Endodermal cell (in vitro differentiated cells): Measurements from ENCODE around the gene SLC35D3. TPM values are rescaled to one million over a fixed set of nuclear protein-coding genes. Genes with fewer than 3 reads are reported as not detected.
A peak's percentile ranks its signal among the peaks of the same experiment; 100 is the strongest.

Experiments used
- DNase-seq: peaks from one replicate; pipeline ENCODE4 v3.0.0-alpha.2; 2017
- H3K27ac ChIP-seq: 2 replicates; pipeline ENCODE4 v1.5.1; 2013; ENCODE audit warnings: mild to moderate bottlenecking, low read depth, low read length, moderate library complexity
- H3K27me3 ChIP-seq: 2 replicates; pipeline ENCODE4 v1.6.1; 2013; ENCODE audit warnings: mild to moderate bottlenecking, low read length, moderate library complexity; ENCODE audit not compliant: insufficient read depth, control insufficient read depth, poor library complexity, severe bottlenecking
- H3K36me3 ChIP-seq: 2 replicates; pipeline ENCODE4 v1.7.0; 2013; ENCODE audit warnings: mild to moderate bottlenecking, low read length, moderate library complexity; ENCODE audit not compliant: control insufficient read depth, insufficient read depth
- H3K4me1 ChIP-seq: one replicate; pipeline ENCODE4 v1.7.0; 2013; ENCODE audit warnings: low read length; ENCODE audit not compliant: control insufficient read depth, insufficient read depth
- H3K4me3 ChIP-seq: 2 replicates; pipeline ENCODE4 v1.5.1; 2013; ENCODE audit warnings: mild to moderate bottlenecking, low read length, moderate library complexity
- H3K9ac ChIP-seq: 2 replicates; pipeline ENCODE4 v1.6.1; 2013; ENCODE audit warnings: mild to moderate bottlenecking, low read length, moderate library complexity; ENCODE audit not compliant: poor library complexity, severe bottlenecking; ENCODE audit errors: extremely low read depth
- H3K9me3 ChIP-seq: 2 replicates; pipeline ENCODE4 v1.6.1; 2013; ENCODE audit warnings: mild to moderate bottlenecking, low read length, moderate library complexity; ENCODE audit not compliant: control insufficient read depth
- H3K27ac Mint-ChIP-seq: 2 replicates; pipeline ENCODE4 v1.8.0; 2020; ENCODE audit warnings: mixed read lengths
- H3K27me3 Mint-ChIP-seq: 2 replicates; pipeline ENCODE4 v1.8.0; 2021; ENCODE audit warnings: mild to moderate bottlenecking, mixed read lengths; ENCODE audit not compliant: insufficient read depth
- H3K36me3 Mint-ChIP-seq: 2 replicates; pipeline ENCODE4 v1.8.0; 2020; ENCODE audit warnings: low read depth, mixed read lengths
- H3K4me1 Mint-ChIP-seq: 2 replicates; pipeline ENCODE4 v1.8.0; 2020; ENCODE audit warnings: mixed read lengths
- H3K4me3 Mint-ChIP-seq: 2 replicates; pipeline ENCODE4 v1.8.0; 2020; ENCODE audit warnings: mild to moderate bottlenecking, moderate library complexity, mixed read lengths
- H3K9me3 Mint-ChIP-seq: 2 replicates; pipeline ENCODE4 v1.8.0; 2020; ENCODE audit warnings: mild to moderate bottlenecking, mixed read lengths
- CTCF ChIP-seq: fragments of 200-600 bp; sonication (generic); conservative IDR thresholded peaks from 2 replicates; pipeline ENCODE4 v1.5.0; 2021; ENCODE audit warnings: antibody characterized with exemption, mild to moderate bottlenecking
- WGBS, 2 experiments: methylation state at CpG; one replicate each; pipeline versions ENCODE4 v1.1.5 to v1.1.7; 2013; ENCODE audit warnings: missing lambda C conversion rate in 2 of 2, mixed read lengths in 1 of 2; ENCODE audit not compliant: insufficient coverage in 1 of 2, insufficient read length in 1 of 2; 5-methylcytosine and 5-hydroxymethylcytosine counted together
- total RNA-seq, 2 donors: library from RNA; stranded (reverse); fragmentation: NEBNext Ultra II Directional in 1 of 2; extraction: Animal tissue kit (Norgen Biotek cat#: 25700) in 1 of 2; gene quantifications; 2 replicates in 1 of 2; 3 replicates in 1 of 2; pipeline ENCODE4 v1.2.1, GENCODE V29; 2021

The SLC35D3 gene
- total RNA-seq, 2 donors from 2014 or later = 0.44 TPM; not detected in 1

- no peaks in the 10 kb centered on the region for H3K9me3 ChIP-seq
- H3K9ac ChIP-seq = no peak overlapping the region
- 90 to 94% methylated on average over 2 of the region's 2 CpGs for WGBS, 2 experiments
- Mint-ChIP-seq H3K9me3 (no peaks in the 10 kb centered on the region), H3K4me3 (no peak overlapping the region), H3K36me3 (no peaks in the 10 kb centered on the region), H3K4me1 (peaks cover 2% of the 10 kb centered on the region), H3K27me3 (peaks cover 9% of the 10 kb centered on the region), H3K27ac (no peak overlapping the region)
- H3K4me3 ChIP-seq = no peak overlapping the region
- DNase-seq = no peak
- no peak overlapping the region for H3K27ac ChIP-seq
- H3K27me3 ChIP-seq = no peaks in the 10 kb centered on the region
- no peaks in the 10 kb centered on the region for H3K36me3 ChIP-seq
- TF ChIP-seq CTCF = no peak
- no peaks in the 10 kb centered on the region for H3K4me1 ChIP-seq
Observed at GRCh38 chr6:136932599-136932998, 10.5 kb downstream of the SLC35D3 start.

- Histone ChIP-seq H3K36me3 (no peaks in the 10 kb centered on the region), H3K27me3 (no peaks in the 10 kb centered on the region), H3K9ac (no peak overlapping the region), H3K4me3 (no peak overlapping the region), H3K27ac (no peak overlapping the region), H3K4me1 (no peaks in the 10 kb centered on the region), H3K9me3 (no peaks in the 10 kb centered on the region)
- WGBS, 2 experiments = 92% methylated on average over 1 of the region's 1 CpG; no CpG with 5 or more reads in 1 of the 2 experiments
- no peak for TF ChIP-seq CTCF
- Mint-ChIP-seq H3K27ac (no peak overlapping the region), H3K9me3 (peaks cover 15% of the 10 kb centered on the region), H3K36me3 (peaks cover 3% of the 10 kb centered on the region), H3K4me3 (no peak overlapping the region), H3K4me1 (peaks cover 11% of the 10 kb centered on the region), H3K27me3 (no peaks in the 10 kb centered on the region)
- DNase-seq = peak; percentile 1
Observed at GRCh38 chr6:136945072-136945471, 23.0 kb downstream of the SLC35D3 start.

GRCh38 chr6:136945711-136946121 is 23.6 kb downstream of the SLC35D3 start:
- Mint-ChIP-seq H3K4me3 (no peak overlapping the region), H3K9me3 (peaks cover 15% of the 10 kb centered on the region), H3K27ac (no peak overlapping the region), H3K27me3 (no peaks in the 10 kb centered on the region), H3K36me3 (peaks cover 3% of the 10 kb centered on the region), H3K4me1 (peaks cover 11% of the 10 kb centered on the region)
- Histone ChIP-seq H3K4me3 (no peak overlapping the region), H3K27ac (no peak overlapping the region), H3K27me3 (no peaks in the 10 kb centered on the region), H3K36me3 (no peaks in the 10 kb centered on the region), H3K4me1 (no peaks in the 10 kb centered on the region), H3K9me3 (no peaks in the 10 kb centered on the region), H3K9ac (no peak overlapping the region)
- WGBS, 2 experiments = 73 to 95% methylated on average over 3 to 4 of the region's 4 CpGs
- no peak for TF ChIP-seq CTCF
- peak; percentile 11 for DNase-seq
